Fibroblast of lung (primary cell): Measurements from ENCODE around the gene DMXL1. TPM values are rescaled to one million over a fixed set of nuclear protein-coding genes. Genes with fewer than 3 reads are reported as not detected.
A peak's percentile ranks its signal among the peaks of the same experiment; 100 is the strongest.

Experiments used
- DNase-seq, 2 donors: peaks; one replicate each; pipeline versions ENCODE4 v3.0.0 to v3.0.0-alpha.2; 2010; ENCODE audit warnings: low read depth in 2 of 2
- H2AFZ ChIP-seq: 2 replicates; pipeline ENCODE4 v1.5.1; 2012; ENCODE audit warnings: low read length, control low read depth, inconsistent platforms
- H3K27ac ChIP-seq: 2 replicates; pipeline ENCODE4 v1.5.1; 2011; ENCODE audit warnings: low read length, control low read depth; ENCODE audit not compliant: insufficient read depth
- H3K27me3 ChIP-seq: 2 replicates; pipeline ENCODE4 v1.5.1; 2011; ENCODE audit warnings: mild to moderate bottlenecking, low read length; ENCODE audit not compliant: control insufficient read depth, insufficient read depth
- H3K36me3 ChIP-seq: 2 replicates; pipeline ENCODE4 v1.5.1; 2011; ENCODE audit warnings: low read length; ENCODE audit not compliant: control insufficient read depth, insufficient read depth
- H3K4me1 ChIP-seq: 2 replicates; pipeline ENCODE4 v1.5.1; 2011; ENCODE audit warnings: low read length; ENCODE audit not compliant: control insufficient read depth, insufficient read depth; ENCODE audit errors: extremely low read depth
- H3K4me2 ChIP-seq: 2 replicates; pipeline ENCODE4 v1.5.1; 2011; ENCODE audit warnings: low read length, control low read depth; ENCODE audit not compliant: insufficient read depth; ENCODE audit errors: extremely low read depth
- H3K4me3 ChIP-seq, 4 experiments: fragments of 200-600 bp in 1 of 4; sonication (generic) in 1 of 4; replicated peaks in 1 of 4; 2 replicates each; pipeline ENCODE4 v1.5.1; 2011 to 2016; ENCODE audit warnings: low read length in 4 of 4, low read depth in 3 of 4, mild to moderate bottlenecking in 3 of 4, control low read depth in 2 of 4, inconsistent platforms in 1 of 4, mixed read lengths in 1 of 4; ENCODE audit not compliant: insufficient read depth in 1 of 4; ENCODE audit errors: control extremely low read depth in 1 of 4
- H3K79me2 ChIP-seq: 2 replicates; pipeline ENCODE4 v1.5.1; 2012; ENCODE audit warnings: mild to moderate bottlenecking, low read length, inconsistent platforms; ENCODE audit not compliant: control insufficient read depth, insufficient read depth
- H3K9ac ChIP-seq: 2 replicates; pipeline ENCODE4 v1.5.1; 2011; ENCODE audit warnings: mild to moderate bottlenecking, low read length, control low read depth; ENCODE audit not compliant: insufficient read depth
- H3K9me3 ChIP-seq: 2 replicates; pipeline ENCODE4 v1.5.1; 2012; ENCODE audit warnings: low read depth, low read length; ENCODE audit not compliant: control insufficient read depth, insufficient read depth
- H4K20me1 ChIP-seq: 2 replicates; pipeline ENCODE4 v1.5.1; 2011; ENCODE audit warnings: low read length; ENCODE audit not compliant: control insufficient read depth, insufficient read depth; ENCODE audit errors: extremely low read depth
- EZH2 ChIP-seq: IDR thresholded peaks from 2 replicates; pipeline ENCODE4 v1.5.1; 2012; ENCODE audit warnings: low read length, control low read depth, mild to moderate bottlenecking; ENCODE audit errors: missing control alignments
- polyA plus RNA-seq, 2 donors: library from polyadenylated mRNA; depleted of rRNA in 1 of 2; stranded (reverse) in 1 of 2; unstranded in 1 of 2; fragments of >200 nt; gene quantifications; 2 replicates each; pipeline ENCODE4 v1.2.1, GENCODE V29; 2011 to 2012; ENCODE audit warnings: missing spikeins in 1 of 2
- total RNA-seq: library from RNA; depleted of rRNA; stranded (reverse); fragments of >200 nt; gene quantifications from 2 replicates; pipeline ENCODE4 v1.2.1, GENCODE V29; 2014
- TF ChIP-seq, protein P1 (sequence below), 2 donors: IDR thresholded peaks in 1 of 2; conservative IDR thresholded peaks in 1 of 2; 1 replicate in 1 of 2; 2 replicates in 1 of 2; pipeline ENCODE4 v1.5.1; 2011 to 2012; ENCODE audit warnings: low read length in 2 of 2, control low read depth in 1 of 2, inconsistent platforms in 1 of 2, low read depth in 1 of 2, mild to moderate bottlenecking in 1 of 2

DMXL1 gene
- total and polyA plus RNA-seq, 2 donors (not counting 1 experiment from before 2014, with no cell fraction given) = 21.1 to 59.5 TPM

DNA sequence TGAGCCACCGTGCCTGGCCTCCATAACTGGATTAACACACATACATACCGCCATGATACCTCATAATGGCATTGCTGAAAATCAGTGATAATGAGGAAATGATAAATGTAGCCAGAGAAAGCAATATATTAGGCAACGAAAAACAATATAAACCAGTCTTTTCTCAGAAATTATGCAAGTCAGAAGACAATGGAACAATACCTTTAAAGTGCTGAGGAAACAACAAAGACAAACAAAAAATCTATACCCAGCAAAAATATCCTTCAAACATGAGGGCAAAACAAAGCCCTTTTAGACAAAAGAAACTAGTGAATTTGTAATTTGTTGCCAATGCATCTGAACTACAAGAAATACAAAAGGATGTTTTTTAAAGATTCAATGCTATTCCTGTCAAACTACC, 186.7 kb downstream of the DMXL1 start:
- no peak for DNase-seq
- H3K36me3 ChIP-seq = no peaks in the 10 kb centered on the region
- no peak overlapping the region for H3K9ac ChIP-seq
- no peak for TF ChIP-seq EZH2
- TF ChIP-seq, protein P1, sequence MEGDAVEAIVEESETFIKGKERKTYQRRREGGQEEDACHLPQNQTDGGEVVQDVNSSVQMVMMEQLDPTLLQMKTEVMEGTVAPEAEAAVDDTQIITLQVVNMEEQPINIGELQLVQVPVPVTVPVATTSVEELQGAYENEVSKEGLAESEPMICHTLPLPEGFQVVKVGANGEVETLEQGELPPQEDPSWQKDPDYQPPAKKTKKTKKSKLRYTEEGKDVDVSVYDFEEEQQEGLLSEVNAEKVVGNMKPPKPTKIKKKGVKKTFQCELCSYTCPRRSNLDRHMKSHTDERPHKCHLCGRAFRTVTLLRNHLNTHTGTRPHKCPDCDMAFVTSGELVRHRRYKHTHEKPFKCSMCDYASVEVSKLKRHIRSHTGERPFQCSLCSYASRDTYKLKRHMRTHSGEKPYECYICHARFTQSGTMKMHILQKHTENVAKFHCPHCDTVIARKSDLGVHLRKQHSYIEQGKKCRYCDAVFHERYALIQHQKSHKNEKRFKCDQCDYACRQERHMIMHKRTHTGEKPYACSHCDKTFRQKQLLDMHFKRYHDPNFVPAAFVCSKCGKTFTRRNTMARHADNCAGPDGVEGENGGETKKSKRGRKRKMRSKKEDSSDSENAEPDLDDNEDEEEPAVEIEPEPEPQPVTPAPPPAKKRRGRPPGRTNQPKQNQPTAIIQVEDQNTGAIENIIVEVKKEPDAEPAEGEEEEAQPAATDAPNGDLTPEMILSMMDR (conservative IDR thresholded peaks at IDR 0.05 in 1 of 2, IDR thresholded peaks at IDR 0.05 in 1 of 2; ENCODE audit: low read depth in 1 of 2, low read length in 2 of 2) = no peak
- H3K27me3 ChIP-seq = no peaks in the 10 kb centered on the region
- H3K27ac ChIP-seq = no peak overlapping the region
- no peaks in the 10 kb centered on the region for H3K79me2 ChIP-seq
- H3K4me2 ChIP-seq = no peak overlapping the region
- H4K20me1 ChIP-seq = no peaks in the 10 kb centered on the region
- H2AFZ ChIP-seq = no peak overlapping the region
- H3K4me3 ChIP-seq = no peak overlapping the region
- H3K4me1 ChIP-seq = no peaks in the 10 kb centered on the region
- H3K9me3 ChIP-seq = no peaks in the 10 kb centered on the region

DNA sequence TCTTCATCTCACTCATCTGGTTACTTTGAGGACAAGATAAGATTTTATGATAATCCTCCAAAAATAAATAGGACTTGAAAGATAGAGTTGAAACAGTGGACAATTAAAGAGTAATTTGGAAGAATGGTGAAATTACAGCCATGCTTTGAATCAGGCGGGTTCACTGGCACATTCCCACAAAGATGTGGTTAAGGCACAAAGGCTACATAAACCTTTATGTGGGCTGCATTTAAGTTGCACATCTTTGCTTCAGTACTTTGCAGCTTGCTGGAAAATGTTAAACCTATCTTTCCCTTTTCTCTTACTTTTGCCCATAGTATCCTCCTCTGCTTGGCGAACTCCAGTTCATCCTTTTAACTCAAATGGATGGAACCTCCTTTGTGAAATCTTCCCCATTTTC, 192.8 kb downstream of the DMXL1 start:
- peak in 1 of 2 donors; percentile 18 for DNase-seq
- Histone ChIP-seq H3K27me3 (no peaks in the 10 kb centered on the region), H4K20me1 (no peaks in the 10 kb centered on the region), H3K9ac (no peak overlapping the region), H2AFZ (no peak overlapping the region), H3K79me2 (no peaks in the 10 kb centered on the region), H3K4me1 (no peaks in the 10 kb centered on the region), H3K27ac (no peak overlapping the region), H3K4me2 (no peak overlapping the region), H3K36me3 (no peaks in the 10 kb centered on the region), H3K4me3 (no peak overlapping the region), H3K9me3 (no peaks in the 10 kb centered on the region)
- TF ChIP-seq, protein P1 (conservative IDR thresholded peaks at IDR 0.05 in 1 of 2, IDR thresholded peaks at IDR 0.05 in 1 of 2; ENCODE audit: low read depth in 1 of 2, low read length in 2 of 2) = no peak
- TF ChIP-seq EZH2 = no peak

DNA sequence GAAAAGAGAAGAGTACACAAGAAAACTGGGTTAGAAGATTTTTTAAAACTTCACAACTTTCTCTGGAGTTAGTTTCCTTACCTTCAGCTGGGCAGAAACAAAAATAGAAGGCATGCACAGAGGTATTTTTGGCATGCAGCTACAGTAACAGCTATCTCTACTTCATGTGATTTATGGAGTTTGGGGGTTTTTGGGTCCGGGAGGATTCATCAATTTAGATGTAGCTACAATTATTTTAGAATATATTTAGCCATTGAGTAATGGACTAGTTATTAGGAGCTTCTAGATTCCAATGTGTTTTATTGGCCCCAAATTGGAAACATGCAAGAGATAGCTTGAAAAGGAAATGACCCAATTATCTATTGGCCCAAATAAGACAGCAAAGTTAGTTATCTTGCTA, 193.3 kb downstream of the DMXL1 start:
- Histone ChIP-seq H3K27me3 (no peaks in the 10 kb centered on the region), H3K4me3 (no peak overlapping the region), H3K4me1 (no peaks in the 10 kb centered on the region), H4K20me1 (no peaks in the 10 kb centered on the region), H3K27ac (no peak overlapping the region), H3K4me2 (no peak overlapping the region), H3K9me3 (no peaks in the 10 kb centered on the region), H3K79me2 (peaks cover 3% of the 10 kb centered on the region), H2AFZ (no peak overlapping the region), H3K9ac (no peak overlapping the region), H3K36me3 (no peaks in the 10 kb centered on the region)
- TF ChIP-seq, protein P1 (conservative IDR thresholded peaks at IDR 0.05 in 1 of 2, IDR thresholded peaks at IDR 0.05 in 1 of 2; ENCODE audit: low read depth in 1 of 2, low read length in 2 of 2) = no peak
- no peak for TF ChIP-seq EZH2
- DNase-seq = peak in 1 of 2 donors; percentile 25
